Adrenal gland (tissue), 5 donors: ENCODE measurements around the gene COL19A1.

ENCODE experiments used
- POLR2A ChIP-seq, 2 donors: fragments of 450-650 bp; IDR thresholded peaks; one replicate each; pipeline ENCODE4 v1.6.1; 2017; ENCODE audit warnings: antibody characterized with exemption in 2 of 2, mild to moderate bottlenecking in 2 of 2, moderate library complexity in 1 of 2
- TF ChIP-seq, protein P1 (sequence below), 6 experiments: fragments of 450-650 bp in 4 of 6; fragments of 200-600 bp in 2 of 6; sonication (generic) in 1 of 6; IDR thresholded peaks; 1 replicate in 5 of 6; 2 replicates in 1 of 6; pipeline versions ENCODE4 v1.5.1 to v1.8.0; 2016 to 2021; ENCODE audit warnings: antibody characterized with exemption in 6 of 6, mild to moderate bottlenecking in 2 of 6, moderate library complexity in 1 of 6
- donor health status: DM: no; HTN: no; CAD: no.

DNA sequence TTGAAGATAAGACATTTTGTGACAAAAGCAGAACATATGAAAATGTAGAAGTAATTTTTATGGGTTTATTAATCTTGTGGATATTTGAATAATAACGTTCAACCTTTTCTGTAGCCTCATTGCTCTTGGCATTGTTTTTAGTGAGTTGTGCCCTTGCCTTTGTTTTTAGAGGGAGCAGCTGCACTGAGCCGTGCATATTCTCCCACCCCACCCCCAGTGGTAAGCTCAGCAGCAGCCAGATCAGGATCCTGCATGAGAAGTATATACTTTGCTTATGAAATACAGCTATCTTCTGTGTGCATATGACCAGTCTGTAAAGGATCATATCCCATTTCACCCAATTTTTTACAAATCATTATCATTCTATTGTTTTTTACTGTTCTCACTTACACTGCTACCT is 252.3 kb downstream of the COL19A1 start:
- TF ChIP-seq, protein P1, sequence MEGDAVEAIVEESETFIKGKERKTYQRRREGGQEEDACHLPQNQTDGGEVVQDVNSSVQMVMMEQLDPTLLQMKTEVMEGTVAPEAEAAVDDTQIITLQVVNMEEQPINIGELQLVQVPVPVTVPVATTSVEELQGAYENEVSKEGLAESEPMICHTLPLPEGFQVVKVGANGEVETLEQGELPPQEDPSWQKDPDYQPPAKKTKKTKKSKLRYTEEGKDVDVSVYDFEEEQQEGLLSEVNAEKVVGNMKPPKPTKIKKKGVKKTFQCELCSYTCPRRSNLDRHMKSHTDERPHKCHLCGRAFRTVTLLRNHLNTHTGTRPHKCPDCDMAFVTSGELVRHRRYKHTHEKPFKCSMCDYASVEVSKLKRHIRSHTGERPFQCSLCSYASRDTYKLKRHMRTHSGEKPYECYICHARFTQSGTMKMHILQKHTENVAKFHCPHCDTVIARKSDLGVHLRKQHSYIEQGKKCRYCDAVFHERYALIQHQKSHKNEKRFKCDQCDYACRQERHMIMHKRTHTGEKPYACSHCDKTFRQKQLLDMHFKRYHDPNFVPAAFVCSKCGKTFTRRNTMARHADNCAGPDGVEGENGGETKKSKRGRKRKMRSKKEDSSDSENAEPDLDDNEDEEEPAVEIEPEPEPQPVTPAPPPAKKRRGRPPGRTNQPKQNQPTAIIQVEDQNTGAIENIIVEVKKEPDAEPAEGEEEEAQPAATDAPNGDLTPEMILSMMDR (IDR thresholded peaks at IDR 0.05) = no peak
- TF ChIP-seq POLR2A (IDR thresholded peaks at IDR 0.05) = no peak
